IMR-90 (cell line): ENCODE data around the gene NUP93. TPM values are rescaled to one million over a fixed set of nuclear protein-coding genes. Genes with fewer than 3 reads are reported as not detected.

Experiments used
- ATAC-seq: fragments of 200-7000 bp; cut with Tn5 transposase; 2 replicates; pipeline ENCODE4 v1.9.1; 2020; ENCODE audit warnings: low read depth, mild to moderate bottlenecking, moderate library complexity
- BruUV-seq: library from RNA; stranded (reverse); fragments of 400-500 nt; replicated peaks from 2 replicates; lab custom pipeline; 2021; lab: Mats Ljungman, UMichigan
- CTCF ChIA-PET: fragments of 300-600 bp; formaldehyde crosslinking; extraction: SDS; loops from one replicate; lab custom pipeline; 2021; ENCODE audit warnings: antibody characterized with exemption; lab: Yijun Ruan, JAX
- POLR2A ChIA-PET: fragments of 300-600 bp; sonication (Branson Sonifier 250); formaldehyde crosslinking; loops from one replicate; lab custom pipeline; 2022; ENCODE audit warnings: antibody characterized with exemption; ENCODE audit not compliant: unreplicated experiment; lab: Charles Lee
- DNase-seq: peaks from one replicate; pipeline ENCODE4 v3.0.0; 2013
- H2AFZ ChIP-seq: replicated peaks from 2 replicates; pipeline ENCODE3; 2013; ENCODE audit warnings: low read length, mild to moderate bottlenecking; ENCODE audit not compliant: poor library complexity
- H2AK5ac ChIP-seq: 2 replicates; pipeline ENCODE4 v1.6.1; 2013; ENCODE audit warnings: low read depth, low read length, inconsistent platforms
- H2AK9ac ChIP-seq: replicated peaks from 2 replicates; pipeline ENCODE3; 2013; ENCODE audit warnings: mild to moderate bottlenecking, low read depth, low read length, moderate library complexity; ENCODE audit not compliant: poor library complexity
- H2BK120ac ChIP-seq: 2 replicates; pipeline ENCODE4 v1.6.1; 2013; ENCODE audit warnings: low read depth, low read length, inconsistent platforms
- H2BK15ac ChIP-seq: 3 replicates; pipeline ENCODE4 v1.6.1; 2013; ENCODE audit warnings: low read depth, low read length, inconsistent platforms
- H2BK20ac ChIP-seq: 2 replicates; pipeline ENCODE4 v1.6.1; 2013; ENCODE audit warnings: low read depth, mild to moderate bottlenecking, inconsistent platforms, low read length, moderate library complexity
- H2BK5ac ChIP-seq: 2 replicates; pipeline ENCODE4 v1.6.1; 2013; ENCODE audit warnings: mild to moderate bottlenecking, low read depth, low read length, inconsistent platforms; ENCODE audit not compliant: poor library complexity, severe bottlenecking
- H3K14ac ChIP-seq: replicated peaks from 2 replicates; pipeline ENCODE4 v1.6.1; 2013; ENCODE audit warnings: low read depth, low read length, inconsistent platforms
- H3K18ac ChIP-seq: 2 replicates; pipeline ENCODE4 v1.6.1; 2013; ENCODE audit warnings: low read depth, low read length, control low read depth
- H3K23ac ChIP-seq: 2 replicates; pipeline ENCODE4 v1.6.1; 2013; ENCODE audit warnings: low read depth, low read length, inconsistent platforms
- H3K27ac ChIP-seq: 2 replicates; pipeline ENCODE4 v1.5.1; 2013; ENCODE audit warnings: mild to moderate bottlenecking, control low read depth, low read length; ENCODE audit not compliant: insufficient read depth
- H3K27me3 ChIP-seq: 2 replicates; pipeline ENCODE4 v1.6.1; 2013; ENCODE audit warnings: low read length; ENCODE audit not compliant: control insufficient read depth, insufficient read depth
- H3K36me3 ChIP-seq: 2 replicates; pipeline ENCODE4 v1.6.1; 2013; ENCODE audit warnings: low read length, mixed read lengths; ENCODE audit not compliant: control insufficient read depth, insufficient read depth
- H3K4ac ChIP-seq: 2 replicates; pipeline ENCODE4 v1.6.1; 2013; ENCODE audit warnings: low read depth, low read length, inconsistent platforms
- H3K4me1 ChIP-seq: 2 replicates; pipeline ENCODE4 v1.6.1; 2013; ENCODE audit warnings: low read length, mixed read lengths; ENCODE audit not compliant: control insufficient read depth, insufficient read depth
- H3K4me2 ChIP-seq: 2 replicates; pipeline ENCODE4 v1.6.1; 2013; ENCODE audit warnings: low read depth, mild to moderate bottlenecking, control low read depth, low read length, moderate library complexity
- H3K4me3 ChIP-seq: 2 replicates; pipeline ENCODE4 v1.5.1; 2013; ENCODE audit warnings: low read depth, mild to moderate bottlenecking, control low read depth, low read length, moderate library complexity; ENCODE audit not compliant: insufficient read depth
- H3K56ac ChIP-seq: 2 replicates; pipeline ENCODE4 v1.6.1; 2013; ENCODE audit warnings: low read length, inconsistent platforms; ENCODE audit not compliant: insufficient read depth; ENCODE audit errors: extremely low read depth
- H3K79me1 ChIP-seq, 2 experiments: 2 replicates each; pipeline ENCODE4 v1.6.1; 2013; ENCODE audit warnings: low read length in 2 of 2, inconsistent platforms in 1 of 2, low read depth in 1 of 2
- H3K9ac ChIP-seq: 2 replicates; pipeline ENCODE4 v1.6.1; 2013; ENCODE audit warnings: low read depth, low read length, control low read depth
- H3K9me1 ChIP-seq: 2 replicates; pipeline ENCODE4 v1.6.1; 2013; ENCODE audit warnings: low read length, inconsistent platforms; ENCODE audit not compliant: insufficient read depth
- H3K9me3 ChIP-seq: 2 replicates; pipeline ENCODE4 v1.6.1; 2013; ENCODE audit warnings: low read length; ENCODE audit not compliant: control insufficient read depth, insufficient read depth
- H4K20me1 ChIP-seq: 2 replicates; pipeline ENCODE4 v1.6.1; 2013; ENCODE audit warnings: low read length, inconsistent platforms; ENCODE audit not compliant: insufficient read depth
- H4K5ac ChIP-seq: 2 replicates; pipeline ENCODE4 v1.6.1; 2013; ENCODE audit warnings: mild to moderate bottlenecking, low read depth, low read length, control low read depth
- H4K8ac ChIP-seq, 2 experiments: 2 replicates each; pipeline ENCODE4 v1.6.1; 2013; ENCODE audit warnings: low read depth in 2 of 2, low read length in 2 of 2, control low read depth in 1 of 2, inconsistent platforms in 1 of 2
- H4K91ac ChIP-seq: 2 replicates; pipeline ENCODE4 v1.6.1; 2013; ENCODE audit warnings: low read depth, low read length, inconsistent platforms; ENCODE audit not compliant: insufficient read depth
- NFE2L2 ChIP-seq: fragments of 150-350 bp; IDR thresholded peaks from 2 replicates; pipeline ENCODE4 v1.6.1; 2016; ENCODE audit warnings: low read depth, mild to moderate bottlenecking, low read length
- POLR2A ChIP-seq: IDR thresholded peaks from 2 replicates; pipeline ENCODE4 v1.6.1; 2012; ENCODE audit warnings: mild to moderate bottlenecking, low read depth, low read length
- RCOR1 ChIP-seq: IDR thresholded peaks from 2 replicates; pipeline ENCODE4 v1.6.1; 2012; ENCODE audit warnings: mild to moderate bottlenecking, low read length, improper control_type of control experiment; ENCODE audit not compliant: insufficient replicate concordance
- SMC3 ChIP-seq: fragments of 150-350 bp; IDR thresholded peaks from 2 replicates; pipeline ENCODE4 v1.6.1; 2016; ENCODE audit warnings: low read depth, mild to moderate bottlenecking, antibody characterized with exemption, low read length, moderate library complexity
- USF2 ChIP-seq: fragments of 150-350 bp; IDR thresholded peaks from 2 replicates; pipeline ENCODE4 v1.6.1; 2017; ENCODE audit warnings: mild to moderate bottlenecking, antibody characterized with exemption, low read length, low read depth
- WGBS, 2 experiments: methylation state at CpG; one replicate each; pipeline versions ENCODE4 v1.1.5 to v1.1.7; 2013; ENCODE audit warnings: missing lambda C conversion rate in 2 of 2; ENCODE audit not compliant: insufficient read length in 1 of 2; ENCODE audit errors: extremely low coverage in 2 of 2; 5-methylcytosine and 5-hydroxymethylcytosine counted together
- dilution Hi-C: fragments of 300-500 bp; cut with HindIII; formaldehyde crosslinking; loops from one replicate; pipeline ENCODE4 v1.14.3; 2018; ENCODE audit warnings: low sequenced_read_pairs; ENCODE audit not compliant: unreplicated experiment
- in situ Hi-C: fragments of 300-500 bp; cut with MboI; formaldehyde crosslinking; loops from 3 replicates; pipeline ENCODE4 v1.14.3; 2019; ENCODE audit warnings: low sequenced_read_pairs, inconsistent platforms, mixed read lengths
- intact Hi-C: fragments of 100-400 bp; cut with micrococcal nuclease; formaldehyde crosslinking; loops from 2 replicates; pipeline ENCODE4 v1.10.0; 2022
- polyA plus RNA-seq, 3 experiments: library from polyadenylated mRNA; depleted of rRNA; stranded (reverse); fragments of >200 nt; gene quantifications; 2 replicates each; pipeline ENCODE4 v1.2.3, GENCODE V29; 2012; ENCODE audit warnings: low replicate concordance in 1 of 3
- total RNA-seq: library from RNA; depleted of rRNA; stranded (reverse); fragments of >200 nt; gene quantifications from 2 replicates; pipeline ENCODE4 v1.2.3, GENCODE V29; 2012
- TF ChIP-seq, protein P1 (sequence below): fragments of 150-350 bp; IDR thresholded peaks from 2 replicates; pipeline ENCODE4 v1.6.1; 2016; ENCODE audit warnings: low read depth, mild to moderate bottlenecking, low read length, moderate library complexity, borderline replicate concordance

NUP93 gene
- total and polyA plus RNA-seq, 2 of the 4 experiments (the other 2 are of a cell fraction), result 54.6 to 72.6 TPM

DNA sequence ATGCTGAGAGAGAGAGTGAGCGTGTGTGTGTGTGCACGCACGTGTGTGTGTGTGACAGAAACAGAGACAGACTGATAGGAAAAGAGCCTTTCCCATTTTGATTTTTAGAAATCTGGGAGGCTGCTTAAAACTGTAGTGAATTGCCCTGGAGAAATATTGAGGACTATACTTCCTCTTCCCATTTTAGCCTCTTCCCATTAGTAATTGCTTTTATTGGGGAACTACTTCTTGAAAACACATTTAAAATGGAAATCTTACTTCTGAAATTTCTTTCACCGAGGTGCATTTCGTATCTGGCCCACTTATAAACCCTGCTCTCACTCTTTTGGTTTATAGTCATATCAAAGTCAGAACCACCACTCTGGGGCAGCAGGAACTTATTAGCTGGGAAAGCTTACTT lies 47.1 kb downstream of the NUP93 start:
- H3K79me1 ChIP-seq, result peaks cover 42 to 53% of the 10 kb centered on the region in 2 experiments
- no peak for DNase-seq
- ATAC-seq, result no peak
- no peak overlapping the region; the same call in 1 of the 2 replicates for H2AK5ac ChIP-seq
- no peak overlapping the region for H3K23ac ChIP-seq
- H4K91ac ChIP-seq, result peak overlapping the region; percentile 49; the same call in 1 of the 2 replicates
- no peak overlapping the region for H4K5ac ChIP-seq
- H3K56ac ChIP-seq, result no peak overlapping the region
- H2BK5ac ChIP-seq, result no peak overlapping the region
- H4K20me1 ChIP-seq, result no peaks in the 10 kb centered on the region
- no peak overlapping the region for H3K4ac ChIP-seq
- no peak overlapping the region for H3K4me2 ChIP-seq
- H3K36me3 ChIP-seq, result no peaks in the 10 kb centered on the region
- no peak overlapping the region for H2BK20ac ChIP-seq
- intact Hi-C loops (no loop called here), in situ Hi-C loops (no loop called here), dilution Hi-C loops (no loop called here)
- H2AFZ ChIP-seq, result no peak overlapping the region
- no peak overlapping the region for H2BK120ac ChIP-seq
- H3K27me3 ChIP-seq, result no peaks in the 10 kb centered on the region
- no peak overlapping the region for H3K27ac ChIP-seq
- no peak for TF ChIP-seq RCOR1
- no peak for TF ChIP-seq SMC3
- TF ChIP-seq, protein P1, sequence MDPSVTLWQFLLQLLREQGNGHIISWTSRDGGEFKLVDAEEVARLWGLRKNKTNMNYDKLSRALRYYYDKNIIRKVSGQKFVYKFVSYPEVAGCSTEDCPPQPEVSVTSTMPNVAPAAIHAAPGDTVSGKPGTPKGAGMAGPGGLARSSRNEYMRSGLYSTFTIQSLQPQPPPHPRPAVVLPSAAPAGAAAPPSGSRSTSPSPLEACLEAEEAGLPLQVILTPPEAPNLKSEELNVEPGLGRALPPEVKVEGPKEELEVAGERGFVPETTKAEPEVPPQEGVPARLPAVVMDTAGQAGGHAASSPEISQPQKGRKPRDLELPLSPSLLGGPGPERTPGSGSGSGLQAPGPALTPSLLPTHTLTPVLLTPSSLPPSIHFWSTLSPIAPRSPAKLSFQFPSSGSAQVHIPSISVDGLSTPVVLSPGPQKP, result no peak
- TF ChIP-seq POLR2A, result no peak
- TF ChIP-seq USF2, result no peak
- TF ChIP-seq NFE2L2, result no peak
- POLR2A ChIA-PET, result no interaction called here
- peaks cover 10% of the 10 kb centered on the region for H3K4me1 ChIP-seq
- H3K4me3 ChIP-seq, result no peak overlapping the region
- no peak overlapping the region for H3K18ac ChIP-seq
- no peak overlapping the region for H2BK15ac ChIP-seq
- no peaks in the 10 kb centered on the region for H3K9me3 ChIP-seq
- no TSS peak for BruUV-seq
- WGBS, 2 experiments, result 88% methylated on average over 2 of the region's 5 CpGs; no CpG with 5 or more reads in 1 of the 2 experiments
- no peak overlapping the region for H2AK9ac ChIP-seq
- CTCF ChIA-PET, result no interaction called here
- H3K9ac ChIP-seq, result no peak overlapping the region
- no peak overlapping the region for H4K8ac ChIP-seq
- H3K14ac ChIP-seq, result no peak overlapping the region
- H3K9me1 ChIP-seq, result 0 out of 2 replicates have a peak, but pooled peaks cover 5% of the 10 kb centered on the region
